Umbilical cord (tissue), 2 donors: ENCODE measurements around the gene ZMYND12. TPM values are rescaled to one million over a fixed set of nuclear protein-coding genes. Genes with fewer than 3 reads are reported as not detected.

ENCODE experiments used
- DNase-seq: peaks from one replicate; pipeline ENCODE4 v3.0.0-alpha.2; 2015; ENCODE audit warnings: low spot score
- total RNA-seq: library from RNA; depleted of rRNA; stranded (reverse); fragments of >200 nt; gene quantifications from one replicate; pipeline ENCODE4 v1.2.3, GENCODE V29; 2014; ENCODE audit warnings: low replicate concordance; ENCODE audit not compliant: insufficient read depth

ZMYND12 gene
- total RNA-seq, 1 donor from 2014 or later = not detected

- no peak for DNase-seq
These were observed 13.2 kb downstream of the ZMYND12 start for GRCh38 chr1:42442662-42443061.

GRCh38 chr1:42439940-42440339 lies 15.9 kb downstream of the ZMYND12 start:
- no peak for DNase-seq

GRCh38 chr1:42434340-42434739 lies 21.5 kb downstream of the ZMYND12 start:
- no peak for DNase-seq

- DNase-seq = peak; percentile 84
These were observed 22.5 kb downstream of the ZMYND12 start for GRCh38 chr1:42433369-42433768.

GRCh38 chr1:42432714-42433113 lies 23.1 kb downstream of the ZMYND12 start:
- DNase-seq = no peak

- no peak for DNase-seq
These were observed 24.3 kb downstream of the ZMYND12 start for GRCh38 chr1:42431514-42431913.

- no peak for DNase-seq
These were observed 25.3 kb downstream of the ZMYND12 start for GRCh38 chr1:42430286-42431135.

- no peak for DNase-seq
These were observed 26.2 kb downstream of the ZMYND12 start for GRCh38 chr1:42429603-42430002.

- DNase-seq = no peak
These were observed 28.6 kb downstream of the ZMYND12 start for GRCh38 chr1:42427240-42427639.

GRCh38 chr1:42424201-42424600 lies 31.6 kb downstream of the ZMYND12 start:
- DNase-seq = no peak

GRCh38 chr1:42423681-42424080 lies 32.1 kb downstream of the ZMYND12 start:
- no peak for DNase-seq

- DNase-seq = no peak
These were observed 33.1 kb downstream of the ZMYND12 start for GRCh38 chr1:42422737-42423136.

GRCh38 chr1:42420911-42421585 lies 34.8 kb downstream of the ZMYND12 start:
- peak; percentile 96 for DNase-seq

GRCh38 chr1:42420121-42420520 lies 35.7 kb downstream of the ZMYND12 start:
- DNase-seq = peak; percentile 95

GRCh38 chr1:42419126-42419821 lies 36.5 kb downstream of the ZMYND12 start:
- DNase-seq = peak; percentile 83

- no peak for DNase-seq
These were observed 37.3 kb downstream of the ZMYND12 start for GRCh38 chr1:42418516-42418915.

- no peak for DNase-seq
These were observed 38.7 kb downstream of the ZMYND12 start for GRCh38 chr1:42417166-42417565.

GRCh38 chr1:42414551-42415496 lies 41.0 kb downstream of the ZMYND12 start:
- no peak for DNase-seq

- DNase-seq = no peak
These were observed 51.9 kb downstream of the ZMYND12 start for GRCh38 chr1:42403880-42404400.

- no peak for DNase-seq
These were observed 56.3 kb downstream of the ZMYND12 start for GRCh38 chr1:42399315-42400100.
